Caco-2 (cell line): Measurements from ENCODE around the gene HEPHL1. TPM values are rescaled to one million over a fixed set of nuclear protein-coding genes. Genes with fewer than 3 reads are reported as not detected.
A peak's percentile ranks its signal among the peaks of the same experiment; 100 is the strongest.

ENCODE experiments used
- BruUV-seq: library from RNA; stranded (reverse); fragments of 400-500 nt; replicated peaks from 2 replicates; lab custom pipeline; 2021; lab: Mats Ljungman, UMichigan
- CTCF ChIA-PET: fragments of 300-600 bp; sonication (Branson Sonifier 250); formaldehyde crosslinking; loops from one replicate; lab custom pipeline; 2022; ENCODE audit warnings: antibody characterized with exemption; lab: Charles Lee
- POLR2A ChIA-PET: fragments of 300-600 bp; sonication (Branson Sonifier 250); formaldehyde crosslinking; loops from one replicate; lab custom pipeline; 2022; ENCODE audit warnings: antibody characterized with exemption; lab: Charles Lee
- DNase-seq, 2 experiments: peaks; one replicate each; pipeline versions ENCODE4 v3.0.0 to v3.0.0-alpha.2; 2020 to 2022
- H3K27me3 ChIP-seq: replicated peaks from 2 replicates; pipeline ENCODE4 v1.6.0; 2011; ENCODE audit warnings: low read length; ENCODE audit not compliant: control insufficient read depth, insufficient read depth
- H3K36me3 ChIP-seq: 2 replicates; pipeline ENCODE4 v1.5.1; 2011; ENCODE audit warnings: low read length; ENCODE audit not compliant: control insufficient read depth, insufficient read depth
- H3K4me1 ChIP-seq: fragments of 250-450 bp; sonication (Bioruptor Pico); 2 replicates; pipeline ENCODE4 v1.5.1; 2020; ENCODE audit warnings: mild to moderate bottlenecking
- H3K4me3 ChIP-seq: 2 replicates; pipeline ENCODE4 v1.5.1; 2011; ENCODE audit warnings: low read depth, mild to moderate bottlenecking, control low read depth, low read length
- H3K9me3 ChIP-seq: fragments of 250-450 bp; sonication (Bioruptor Pico); 2 replicates; pipeline ENCODE4 v1.5.1; 2020; ENCODE audit warnings: mild to moderate bottlenecking, moderate library complexity
- H3K27ac Mint-ChIP-seq: one replicate; pipeline ENCODE4 v1.8.0; 2022; ENCODE audit warnings: mixed read lengths; ENCODE audit not compliant: unreplicated experiment
- H3K27me3 Mint-ChIP-seq: one replicate; pipeline ENCODE4 v1.8.0; 2022; ENCODE audit warnings: mixed read lengths; ENCODE audit not compliant: insufficient read depth, unreplicated experiment
- H3K36me3 Mint-ChIP-seq: one replicate; pipeline ENCODE4 v1.8.0; 2022; ENCODE audit warnings: mild to moderate bottlenecking, mixed read lengths; ENCODE audit not compliant: insufficient read depth, unreplicated experiment
- H3K4me1 Mint-ChIP-seq: one replicate; pipeline ENCODE4 v1.8.0; 2022; ENCODE audit warnings: low read depth, mixed read lengths; ENCODE audit not compliant: unreplicated experiment
- H3K4me3 Mint-ChIP-seq: one replicate; pipeline ENCODE4 v1.8.0; 2022; ENCODE audit warnings: mild to moderate bottlenecking, moderate library complexity, mixed read lengths; ENCODE audit not compliant: unreplicated experiment
- H3K9me3 Mint-ChIP-seq: one replicate; pipeline ENCODE4 v1.8.0; 2022; ENCODE audit warnings: mixed read lengths; ENCODE audit not compliant: unreplicated experiment
- intact Hi-C: fragments of 100-400 bp; cut with micrococcal nuclease; formaldehyde crosslinking; loops from one replicate; pipeline ENCODE4 v1.10.0; 2022; ENCODE audit not compliant: unreplicated experiment
- total RNA-seq: library from RNA; stranded (reverse); gene quantifications from 2 replicates; pipeline ENCODE4 v1.2.3, GENCODE V29; 2022
- TF ChIP-seq, protein P1 (sequence below), 2 experiments: fragments of 200-600 bp in 1 of 2; IDR thresholded peaks; 1 replicate in 1 of 2; 2 replicates in 1 of 2; pipeline versions ENCODE4 v1.5.1 to v1.8.0; 2011 to 2022; ENCODE audit warnings: antibody characterized with exemption in 1 of 2, control low read depth in 1 of 2, inconsistent platforms in 1 of 2, low read depth in 1 of 2, low read length in 1 of 2, mild to moderate bottlenecking in 1 of 2, moderate library complexity in 1 of 2; ENCODE audit not compliant: insufficient read depth in 1 of 2, severe bottlenecking in 1 of 2, unreplicated experiment in 1 of 2

HEPHL1 gene
- total RNA-seq, 1 experiment from 2014 or later: not detected

DNA sequence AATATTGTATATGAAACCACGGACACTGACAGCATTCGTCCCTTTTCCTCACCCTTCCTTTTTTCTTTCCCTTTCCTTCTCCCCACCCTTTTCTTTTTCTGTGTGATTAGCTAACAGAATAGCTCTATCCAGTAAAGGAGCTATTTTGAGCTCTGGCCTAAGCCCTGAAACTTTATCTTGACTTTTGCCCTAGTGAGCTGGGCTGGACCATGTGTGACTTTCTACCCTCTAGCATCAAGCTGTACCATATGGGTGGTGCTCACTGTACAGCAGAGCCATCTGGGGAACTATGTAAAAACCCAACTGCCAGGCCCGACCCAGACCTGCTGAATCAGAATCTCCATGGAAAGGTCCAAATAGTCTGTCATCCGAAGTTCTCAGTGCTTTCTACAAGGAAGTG lies 85.6 kb downstream of the HEPHL1 start:
- Histone ChIP-seq H3K4me3 (no peak overlapping the region), H3K9me3 (peaks cover 20% of the 10 kb centered on the region), H3K4me1 (no peaks in the 10 kb centered on the region), H3K27me3 (no peaks in the 10 kb centered on the region; the same call in 1 of the 2 replicates), H3K36me3 (no peaks in the 10 kb centered on the region)
- no peaks in the 10 kb centered on the region for H3K4me1 Mint-ChIP-seq
- TF ChIP-seq, protein P1, sequence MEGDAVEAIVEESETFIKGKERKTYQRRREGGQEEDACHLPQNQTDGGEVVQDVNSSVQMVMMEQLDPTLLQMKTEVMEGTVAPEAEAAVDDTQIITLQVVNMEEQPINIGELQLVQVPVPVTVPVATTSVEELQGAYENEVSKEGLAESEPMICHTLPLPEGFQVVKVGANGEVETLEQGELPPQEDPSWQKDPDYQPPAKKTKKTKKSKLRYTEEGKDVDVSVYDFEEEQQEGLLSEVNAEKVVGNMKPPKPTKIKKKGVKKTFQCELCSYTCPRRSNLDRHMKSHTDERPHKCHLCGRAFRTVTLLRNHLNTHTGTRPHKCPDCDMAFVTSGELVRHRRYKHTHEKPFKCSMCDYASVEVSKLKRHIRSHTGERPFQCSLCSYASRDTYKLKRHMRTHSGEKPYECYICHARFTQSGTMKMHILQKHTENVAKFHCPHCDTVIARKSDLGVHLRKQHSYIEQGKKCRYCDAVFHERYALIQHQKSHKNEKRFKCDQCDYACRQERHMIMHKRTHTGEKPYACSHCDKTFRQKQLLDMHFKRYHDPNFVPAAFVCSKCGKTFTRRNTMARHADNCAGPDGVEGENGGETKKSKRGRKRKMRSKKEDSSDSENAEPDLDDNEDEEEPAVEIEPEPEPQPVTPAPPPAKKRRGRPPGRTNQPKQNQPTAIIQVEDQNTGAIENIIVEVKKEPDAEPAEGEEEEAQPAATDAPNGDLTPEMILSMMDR (IDR thresholded peaks at IDR 0.05; ENCODE audit: insufficient read depth in 1 of 2, low read depth in 1 of 2, low read length in 1 of 2, severe bottlenecking in 1 of 2, unreplicated experiment in 1 of 2): no peak
- no peak overlapping the region for H3K27ac Mint-ChIP-seq
- H3K9me3 Mint-ChIP-seq: no peaks in the 10 kb centered on the region
- CTCF ChIA-PET: interaction anchor here (1.1 kb wide), 1 partner anchor 211 kb away, joined by 4 read pairs; no protein-coding TSS in a partner anchor
- POLR2A ChIA-PET: no interaction called here
- DNase-seq: no peak
- H3K27me3 Mint-ChIP-seq: no peaks in the 10 kb centered on the region
- H3K36me3 Mint-ChIP-seq: no peaks in the 10 kb centered on the region
- no peak overlapping the region for H3K4me3 Mint-ChIP-seq
- no TSS peak for BruUV-seq
- intact Hi-C loops: loop anchor here (1.0 kb wide), 2 partner anchors 185 to 211 kb away; no protein-coding TSS in a partner anchor

DNA sequence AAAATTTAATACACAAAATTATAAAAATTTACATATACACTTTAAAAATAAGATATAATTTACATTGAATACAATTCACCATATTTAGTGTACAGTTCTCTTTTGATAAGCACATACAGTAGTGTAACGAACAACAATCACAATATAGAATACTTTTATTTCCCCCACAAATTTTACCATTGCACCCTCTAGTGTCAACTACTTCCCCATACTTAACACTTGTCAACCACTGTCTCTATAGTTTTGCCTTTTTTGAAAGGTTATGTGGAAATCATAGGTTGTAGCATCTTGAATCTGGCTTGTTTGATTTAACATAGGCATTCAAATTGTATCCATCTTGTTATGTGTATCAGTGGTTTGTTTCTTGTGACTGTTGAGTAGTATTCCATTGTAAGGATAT lies 86.2 kb downstream of the HEPHL1 start:
- peaks cover 20% of the 10 kb centered on the region for H3K9me3 ChIP-seq
- Mint-ChIP-seq H3K27ac (no peak overlapping the region), H3K9me3 (no peaks in the 10 kb centered on the region), H3K36me3 (no peaks in the 10 kb centered on the region), H3K4me3 (no peak overlapping the region), H3K4me1 (no peaks in the 10 kb centered on the region), H3K27me3 (no peaks in the 10 kb centered on the region)
- DNase-seq: no peak
- no peaks in the 10 kb centered on the region; the same call in 1 of the 2 replicates for H3K27me3 ChIP-seq
- ChIA-PET CTCF (interaction anchor here (1.1 kb wide), 1 partner anchor 212 kb away, joined by 4 read pairs; no protein-coding TSS in a partner anchor), POLR2A (no interaction called here)
- intact Hi-C loops: loop anchor here (1.0 kb wide), 2 partner anchors 186 to 212 kb away; no protein-coding TSS in a partner anchor
- TF ChIP-seq, protein P1 (IDR thresholded peaks at IDR 0.05; ENCODE audit: insufficient read depth in 1 of 2, low read depth in 1 of 2, low read length in 1 of 2, severe bottlenecking in 1 of 2, unreplicated experiment in 1 of 2): peak in 1 of 2 experiments; percentile 24
- H3K36me3 ChIP-seq: no peaks in the 10 kb centered on the region
- H3K4me1 ChIP-seq: no peaks in the 10 kb centered on the region
- no peak overlapping the region for H3K4me3 ChIP-seq
- BruUV-seq: no TSS peak

DNA sequence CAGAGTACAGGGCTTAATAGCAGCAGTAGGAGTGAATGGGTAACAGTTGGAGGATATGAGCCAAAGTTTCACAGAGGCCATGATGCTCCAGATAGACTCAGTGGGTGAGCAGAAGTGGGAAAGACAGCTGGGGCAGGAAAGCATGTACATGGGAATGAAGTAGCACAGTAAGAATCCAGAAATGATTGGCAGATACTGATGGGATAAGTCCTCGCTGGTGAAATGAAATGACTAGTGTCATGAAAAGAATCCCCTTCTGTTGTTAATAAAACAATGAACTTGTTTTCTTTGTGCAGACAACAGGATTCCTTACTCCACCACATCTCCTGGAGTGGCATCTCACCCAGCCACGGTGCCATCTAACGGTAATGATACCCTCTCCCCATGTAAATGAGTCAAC lies 90.1 kb downstream of the HEPHL1 start:
- Mint-ChIP-seq H3K27ac (no peak overlapping the region), H3K27me3 (peaks cover 7% of the 10 kb centered on the region)
- CTCF ChIA-PET: no interaction called here

More for the DNA sequence above, 90.1 kb downstream of the HEPHL1 start:
- intact Hi-C loops: no loop called here
- no peaks in the 10 kb centered on the region for H3K4me1 ChIP-seq
- Mint-ChIP-seq H3K9me3 (peaks cover 13% of the 10 kb centered on the region), H3K4me1 (no peaks in the 10 kb centered on the region), H3K4me3 (no peak overlapping the region), H3K36me3 (no peaks in the 10 kb centered on the region)
- TF ChIP-seq, protein P1 (IDR thresholded peaks at IDR 0.05; ENCODE audit: insufficient read depth in 1 of 2, low read depth in 1 of 2, low read length in 1 of 2, severe bottlenecking in 1 of 2, unreplicated experiment in 1 of 2): no peak
- no peak for DNase-seq
- no peaks in the 10 kb centered on the region; the same call in 1 of the 2 replicates for H3K27me3 ChIP-seq
- peaks cover 20% of the 10 kb centered on the region for H3K9me3 ChIP-seq
- H3K4me3 ChIP-seq: no peak overlapping the region
- no TSS peak for BruUV-seq
- POLR2A ChIA-PET: no interaction called here
- H3K36me3 ChIP-seq: no peaks in the 10 kb centered on the region
